Natural killer cell (primary cell): ENCODE measurements around the gene BLID. TPM values are rescaled to one million over a fixed set of nuclear protein-coding genes. Genes with fewer than 3 reads are reported as not detected.

Source experiments
- ATAC-seq, 3 donors: fragments of 150-1000 bp in 2 of 3; fragments of 200-7000 bp in 1 of 3; cut with Tn5 transposase; 1 replicate in 1 of 3; 2 replicates in 2 of 3; pipeline ENCODE4 v1.10.0; 2021; ENCODE audit warnings: mild to moderate bottlenecking in 2 of 3, moderate library complexity in 2 of 3
- DNase-seq, 2 donors: peaks; one replicate each; pipeline versions ENCODE4 v3.0.0 to v3.0.0-alpha.2; 2013 to 2021; ENCODE audit warnings: mixed read lengths in 1 of 2
- H3K27ac ChIP-seq: one replicate; pipeline ENCODE4 v1.5.1; 2013; ENCODE audit warnings: mild to moderate bottlenecking, low read length
- H3K27me3 ChIP-seq: one replicate; pipeline ENCODE4 v1.6.1; 2013; ENCODE audit warnings: low read length; ENCODE audit not compliant: control insufficient read depth, insufficient read depth
- H3K36me3 ChIP-seq: one replicate; pipeline ENCODE4 v1.6.1; 2013; ENCODE audit warnings: low read length; ENCODE audit not compliant: control insufficient read depth, insufficient read depth
- H3K4me1 ChIP-seq: one replicate; pipeline ENCODE4 v1.6.1; 2013; ENCODE audit warnings: low read length; ENCODE audit not compliant: control insufficient read depth, insufficient read depth
- H3K4me3 ChIP-seq: one replicate; pipeline ENCODE4 v1.5.1; 2013; ENCODE audit warnings: low read length
- H3K9me3 ChIP-seq: one replicate; pipeline ENCODE4 v1.6.1; 2013; ENCODE audit warnings: low read length; ENCODE audit not compliant: control insufficient read depth, insufficient read depth
- H3K27ac Mint-ChIP-seq, 2 donors: one replicate each; pipeline ENCODE4 v1.8.0; 2022; ENCODE audit warnings: mild to moderate bottlenecking in 2 of 2, mixed read lengths in 2 of 2, moderate library complexity in 1 of 2
- H3K27me3 Mint-ChIP-seq, 2 donors: one replicate each; pipeline ENCODE4 v1.8.0; 2022; ENCODE audit warnings: low read depth in 2 of 2, mixed read lengths in 2 of 2
- H3K36me3 Mint-ChIP-seq: one replicate; pipeline ENCODE4 v1.8.0; 2022; ENCODE audit warnings: mixed read lengths
- H3K4me1 Mint-ChIP-seq, 2 donors: one replicate each; pipeline ENCODE4 v1.8.0; 2022; ENCODE audit warnings: mixed read lengths in 2 of 2
- H3K4me3 Mint-ChIP-seq: one replicate; pipeline ENCODE4 v1.8.0; 2022; ENCODE audit warnings: mild to moderate bottlenecking, moderate library complexity, mixed read lengths
- H3K9me3 Mint-ChIP-seq, 2 donors: one replicate each; pipeline ENCODE4 v1.8.0; 2022; ENCODE audit warnings: mixed read lengths in 2 of 2
- WGBS: methylation state at CpG from one replicate; pipeline ENCODE4 v1.1.7; 2013; ENCODE audit warnings: missing lambda C conversion rate; ENCODE audit not compliant: insufficient coverage; 5-methylcytosine and 5-hydroxymethylcytosine counted together
- intact Hi-C: fragments of 100-400 bp; cut with micrococcal nuclease; formaldehyde crosslinking; loops from one replicate; pipeline ENCODE4 v1.14.2; 2022
- total RNA-seq, 4 donors: library from RNA; stranded (reverse); fragments of 120-200 nt in 1 of 4; gene quantifications; one replicate each; pipeline versions ENCODE4 v1.2.3 to v1.2.4, GENCODE V29; 2013 to 2022
- TF ChIP-seq, protein P1 (sequence below): fragments of 200-600 bp; IDR thresholded peaks from one replicate; pipeline ENCODE4 v1.8.0; 2022; ENCODE audit warnings: antibody characterized with exemption

The BLID gene
- total RNA-seq, 3 donors from 2014 or later (not counting 1 experiment from before 2014, with no cell fraction given): not detected

DNA sequence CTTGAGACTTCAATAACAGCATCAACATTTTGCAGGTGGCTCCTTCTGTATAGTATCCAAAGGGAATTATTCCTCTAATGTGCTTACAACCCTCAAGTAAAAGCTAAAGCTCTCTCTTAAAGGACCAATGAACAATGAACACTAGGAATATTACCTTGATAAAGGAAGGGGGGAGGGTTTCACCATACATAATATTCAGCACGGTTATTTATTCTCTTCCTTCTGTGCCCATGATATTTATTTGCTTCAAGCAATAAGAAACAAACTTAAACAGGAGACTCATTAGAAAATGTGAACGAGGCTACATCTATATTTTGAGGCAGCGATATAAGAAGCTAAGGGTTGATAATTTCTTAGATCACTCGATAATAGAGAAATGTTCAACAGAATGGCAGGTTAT lies 21.2 kb downstream of the BLID start:
- H3K9me3 ChIP-seq: no peaks in the 10 kb centered on the region
- 100% methylated on average over 3 of the region's 4 CpGs for WGBS
- peaks cover 0 to under 1% of the 10 kb centered on the region in 2 donors for H3K4me1 Mint-ChIP-seq
- TF ChIP-seq, protein P1, sequence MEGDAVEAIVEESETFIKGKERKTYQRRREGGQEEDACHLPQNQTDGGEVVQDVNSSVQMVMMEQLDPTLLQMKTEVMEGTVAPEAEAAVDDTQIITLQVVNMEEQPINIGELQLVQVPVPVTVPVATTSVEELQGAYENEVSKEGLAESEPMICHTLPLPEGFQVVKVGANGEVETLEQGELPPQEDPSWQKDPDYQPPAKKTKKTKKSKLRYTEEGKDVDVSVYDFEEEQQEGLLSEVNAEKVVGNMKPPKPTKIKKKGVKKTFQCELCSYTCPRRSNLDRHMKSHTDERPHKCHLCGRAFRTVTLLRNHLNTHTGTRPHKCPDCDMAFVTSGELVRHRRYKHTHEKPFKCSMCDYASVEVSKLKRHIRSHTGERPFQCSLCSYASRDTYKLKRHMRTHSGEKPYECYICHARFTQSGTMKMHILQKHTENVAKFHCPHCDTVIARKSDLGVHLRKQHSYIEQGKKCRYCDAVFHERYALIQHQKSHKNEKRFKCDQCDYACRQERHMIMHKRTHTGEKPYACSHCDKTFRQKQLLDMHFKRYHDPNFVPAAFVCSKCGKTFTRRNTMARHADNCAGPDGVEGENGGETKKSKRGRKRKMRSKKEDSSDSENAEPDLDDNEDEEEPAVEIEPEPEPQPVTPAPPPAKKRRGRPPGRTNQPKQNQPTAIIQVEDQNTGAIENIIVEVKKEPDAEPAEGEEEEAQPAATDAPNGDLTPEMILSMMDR: no peak
- ATAC-seq (no peak), DNase-seq (no peak)
- H3K27ac ChIP-seq: no peak overlapping the region
- no peaks in the 10 kb centered on the region for H3K36me3 ChIP-seq
- peaks cover 27 to 48% of the 10 kb centered on the region in 2 donors for H3K27me3 Mint-ChIP-seq
- H3K4me3 ChIP-seq: no peak overlapping the region
- no peak overlapping the region for H3K4me3 Mint-ChIP-seq
- peaks cover 18% of the 10 kb centered on the region for H3K27me3 ChIP-seq
- H3K36me3 Mint-ChIP-seq: no peaks in the 10 kb centered on the region
- H3K4me1 ChIP-seq: no peaks in the 10 kb centered on the region
- intact Hi-C loops: no loop called here
- H3K27ac Mint-ChIP-seq: no peak overlapping the region
- H3K9me3 Mint-ChIP-seq: no peaks in the 10 kb centered on the region

GRCh38 chr11:122093731-122094275 lies 22.2 kb downstream of the BLID start:
- TF ChIP-seq, protein P1: no peak
- DNase-seq (no peak), ATAC-seq (no peak)
- no peak overlapping the region for H3K4me3 ChIP-seq
- WGBS: 89% methylated on average over 4 of the region's 5 CpGs
- no peaks in the 10 kb centered on the region for H3K4me1 Mint-ChIP-seq
- no peak overlapping the region for H3K27ac ChIP-seq
- H3K36me3 ChIP-seq: no peaks in the 10 kb centered on the region
- H3K36me3 Mint-ChIP-seq: no peaks in the 10 kb centered on the region
- H3K4me1 ChIP-seq: no peaks in the 10 kb centered on the region
- no peaks in the 10 kb centered on the region for H3K9me3 Mint-ChIP-seq
- H3K27me3 ChIP-seq: peaks cover 13% of the 10 kb centered on the region
- H3K27ac Mint-ChIP-seq: no peak overlapping the region
- intact Hi-C loops: no loop called here
- no peak overlapping the region for H3K4me3 Mint-ChIP-seq
- H3K9me3 ChIP-seq: no peaks in the 10 kb centered on the region
- H3K27me3 Mint-ChIP-seq: peaks cover 24 to 40% of the 10 kb centered on the region in 2 donors

DNA sequence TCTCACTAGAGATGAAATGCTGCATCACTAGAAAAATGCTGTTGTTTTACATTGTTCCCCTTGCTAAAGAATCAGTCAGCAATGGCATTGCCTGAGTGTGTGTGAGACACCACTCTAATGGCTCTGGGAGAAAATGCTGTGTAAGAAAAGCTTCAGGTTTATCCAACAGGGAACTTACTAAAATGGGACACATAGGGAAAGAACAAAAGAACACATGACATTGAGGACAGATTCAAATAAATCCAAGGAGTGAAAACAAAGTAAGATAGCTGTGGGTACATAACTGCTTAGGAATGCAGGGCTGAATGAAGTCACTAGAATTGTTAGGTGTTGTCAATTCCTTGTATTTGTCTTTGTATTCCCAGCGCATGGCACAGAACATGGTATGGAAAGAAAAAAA lies 24.2 kb downstream of the BLID start:
- Histone ChIP-seq H3K4me1 (no peaks in the 10 kb centered on the region), H3K36me3 (no peaks in the 10 kb centered on the region), H3K4me3 (no peak overlapping the region), H3K27me3 (peaks cover 6% of the 10 kb centered on the region), H3K9me3 (no peaks in the 10 kb centered on the region), H3K27ac (no peak overlapping the region)
- Mint-ChIP-seq H3K27me3 (peaks cover 20 to 25% of the 10 kb centered on the region in 2 donors), H3K4me3 (no peak overlapping the region), H3K4me1 (no peaks in the 10 kb centered on the region), H3K36me3 (no peaks in the 10 kb centered on the region), H3K9me3 (peaks cover 0 to 2% of the 10 kb centered on the region in 2 donors), H3K27ac (no peak overlapping the region)
- DNase-seq: no peak
- intact Hi-C loops: no loop called here
- TF ChIP-seq, protein P1: no peak
- 94% methylated on average over 1 of the region's 1 CpG for WGBS
- no peak for ATAC-seq

- H3K27ac Mint-ChIP-seq: no peak overlapping the region
- no peaks in the 10 kb centered on the region for H3K4me1 Mint-ChIP-seq
- peaks cover 20 to 25% of the 10 kb centered on the region in 2 donors for H3K27me3 Mint-ChIP-seq
- peaks cover 0 to 2% of the 10 kb centered on the region in 2 donors for H3K9me3 Mint-ChIP-seq
- TF ChIP-seq, protein P1: no peak
- WGBS: 82% methylated on average over 1 of the region's 1 CpG
- Histone ChIP-seq H3K4me3 (no peak overlapping the region), H3K4me1 (no peaks in the 10 kb centered on the region), H3K27me3 (peaks cover 5% of the 10 kb centered on the region), H3K9me3 (no peaks in the 10 kb centered on the region), H3K27ac (no peak overlapping the region), H3K36me3 (no peaks in the 10 kb centered on the region)
- intact Hi-C loops: no loop called here
- DNase-seq (no peak), ATAC-seq (no peak)
- no peaks in the 10 kb centered on the region for H3K36me3 Mint-ChIP-seq
- no peak overlapping the region for H3K4me3 Mint-ChIP-seq
Observed at GRCh38 chr11:122089111-122089510, 26.9 kb downstream of the BLID start.
